ENCODE data around the gene HHIPL2.
"Not testable (repeated sequence)": the region's sequence is repeated elsewhere in the genome, so short reads cannot be mapped to it uniquely, and the experiment has no call there.

Gene HHIPL2

GRCh38 chr1:222539951-222540597 lies 7.8 kb downstream of the HHIPL2 start:
- DNase-seq (ENCODE audit: low spot score) = no peak

GRCh38 chr1:222535455-222535854 lies 12.4 kb downstream of the HHIPL2 start:
- no peak for DNase-seq (ENCODE audit: low spot score)

- no peak for DNase-seq (ENCODE audit: low spot score)
Measured at GRCh38 chr1:222530852-222531251, 17.1 kb downstream of the HHIPL2 start.

GRCh38 chr1:222529916-222530315 lies 18.0 kb downstream of the HHIPL2 start:
- DNase-seq (ENCODE audit: low spot score) = no peak

- no peak for DNase-seq (ENCODE audit: low spot score)
Measured at GRCh38 chr1:222529181-222529580, 18.7 kb downstream of the HHIPL2 start.

- DNase-seq (ENCODE audit: low spot score) = no peak
Measured at GRCh38 chr1:222525951-222526350, 22.0 kb downstream of the HHIPL2 start.

- no peak for DNase-seq (ENCODE audit: low spot score)
Measured at GRCh38 chr1:222523852-222524251, 24.1 kb downstream of the HHIPL2 start.

GRCh38 chr1:222522105-222522915 lies 25.6 kb downstream of the HHIPL2 start:
- no peak for DNase-seq (ENCODE audit: low spot score)

- no peak for DNase-seq (ENCODE audit: low spot score)
Measured at GRCh38 chr1:222521299-222522104, 26.4 kb downstream of the HHIPL2 start.

- DNase-seq (ENCODE audit: low spot score) = not testable (repeated sequence)
Measured at GRCh38 chr1:222489496-222489895, 58.4 kb downstream of the HHIPL2 start.

GRCh38 chr1:222487774-222488173 lies 60.1 kb downstream of the HHIPL2 start:
- DNase-seq (ENCODE audit: low spot score) = not testable (repeated sequence)

GRCh38 chr1:222484005-222484404 lies 63.9 kb downstream of the HHIPL2 start:
- DNase-seq (ENCODE audit: low spot score) = not testable (repeated sequence)

GRCh38 chr1:222479567-222479966 lies 68.3 kb downstream of the HHIPL2 start:
- DNase-seq (ENCODE audit: low spot score) = not testable (repeated sequence)

- not testable (repeated sequence) for DNase-seq (ENCODE audit: low spot score)
Measured at GRCh38 chr1:222476436-222476835, 71.5 kb downstream of the HHIPL2 start.

- DNase-seq (ENCODE audit: low spot score) = not testable (repeated sequence)
Measured at GRCh38 chr1:222473717-222474116, 74.2 kb downstream of the HHIPL2 start.

- not testable (repeated sequence) for DNase-seq (ENCODE audit: low spot score)
Measured at GRCh38 chr1:222472776-222473540, 74.9 kb downstream of the HHIPL2 start.
